Measurements from ENCODE around the gene MTFR1L. TPM values are rescaled to one million over a fixed set of nuclear protein-coding genes. Genes with fewer than 3 reads are reported as not detected.
"Not testable (repeated sequence)": the region's sequence is repeated elsewhere in the genome, so short reads cannot be mapped to it uniquely, and the experiment has no call there.

Gene MTFR1L
- polyA plus RNA-seq, 4 donors, result 68.7 to 117 (median 89.4) TPM

- DNase-seq (ENCODE audit: low read depth in 4 of 4, low spot score in 3 of 4), result no peak
These were observed 1.3 kb downstream of the MTFR1L start for GRCh38 chr1:25821112-25821476.

DNA sequence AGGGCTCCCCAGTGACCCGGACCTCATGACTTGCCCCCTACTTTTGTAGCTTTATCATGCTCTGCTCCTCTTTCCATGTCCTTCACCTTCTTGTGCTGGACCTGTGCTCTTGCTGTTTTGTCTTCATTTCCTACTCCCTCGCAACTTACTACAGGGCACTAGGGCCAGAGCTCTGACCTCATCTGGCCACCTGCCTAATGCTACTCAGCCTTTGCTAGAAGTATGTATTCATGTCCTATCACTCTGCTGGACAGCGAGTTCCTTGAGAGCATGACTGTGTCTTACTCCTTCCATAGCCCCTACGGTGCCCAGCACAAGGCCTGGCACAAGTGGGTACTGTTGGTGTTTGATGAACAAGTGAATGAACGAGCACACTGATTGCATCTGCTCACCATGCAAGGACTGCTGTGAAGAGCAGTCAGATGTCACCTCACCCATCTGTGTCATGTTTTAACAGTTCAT is 1.9 kb downstream of the MTFR1L start:
- no peak for DNase-seq (ENCODE audit: low read depth in 4 of 4, low spot score in 3 of 4)

GRCh38 chr1:25825605-25826004 is 5.9 kb downstream of the MTFR1L start:
- DNase-seq (ENCODE audit: low read depth in 4 of 4, low spot score in 3 of 4), result no peak

- DNase-seq (ENCODE audit: low read depth in 4 of 4, low spot score in 3 of 4), result no peak
These were observed 6.8 kb downstream of the MTFR1L start for GRCh38 chr1:25826571-25826970.

DNA sequence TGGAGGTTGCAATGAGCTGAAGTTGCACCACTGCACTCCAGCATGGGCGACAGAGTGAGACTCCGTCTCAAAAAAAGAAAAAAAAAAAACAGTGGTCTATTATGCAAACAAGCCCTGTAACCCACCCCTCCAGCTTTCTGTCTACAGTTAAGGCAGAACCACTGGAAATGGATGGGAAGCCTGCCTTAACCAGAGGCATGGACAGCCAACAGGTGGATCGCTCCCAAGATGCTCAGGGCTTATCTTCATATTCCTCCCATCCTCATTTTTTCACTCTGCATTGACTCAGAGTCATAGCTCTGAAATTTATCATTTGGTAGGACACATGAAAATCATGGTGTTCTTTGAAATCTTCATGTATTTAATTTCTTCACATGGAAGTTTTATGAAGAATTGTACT is 8.7 kb downstream of the MTFR1L start:
- DNase-seq (ENCODE audit: low read depth in 4 of 4, low spot score in 3 of 4), result no peak

GRCh38 chr1:25829046-25829445 is 9.3 kb downstream of the MTFR1L start:
- DNase-seq (ENCODE audit: low read depth in 4 of 4, low spot score in 3 of 4), result no peak

GRCh38 chr1:25831569-25832196 is 11.9 kb downstream of the MTFR1L start:
- DNase-seq (ENCODE audit: low read depth in 4 of 4, low spot score in 3 of 4), result no peak

DNA sequence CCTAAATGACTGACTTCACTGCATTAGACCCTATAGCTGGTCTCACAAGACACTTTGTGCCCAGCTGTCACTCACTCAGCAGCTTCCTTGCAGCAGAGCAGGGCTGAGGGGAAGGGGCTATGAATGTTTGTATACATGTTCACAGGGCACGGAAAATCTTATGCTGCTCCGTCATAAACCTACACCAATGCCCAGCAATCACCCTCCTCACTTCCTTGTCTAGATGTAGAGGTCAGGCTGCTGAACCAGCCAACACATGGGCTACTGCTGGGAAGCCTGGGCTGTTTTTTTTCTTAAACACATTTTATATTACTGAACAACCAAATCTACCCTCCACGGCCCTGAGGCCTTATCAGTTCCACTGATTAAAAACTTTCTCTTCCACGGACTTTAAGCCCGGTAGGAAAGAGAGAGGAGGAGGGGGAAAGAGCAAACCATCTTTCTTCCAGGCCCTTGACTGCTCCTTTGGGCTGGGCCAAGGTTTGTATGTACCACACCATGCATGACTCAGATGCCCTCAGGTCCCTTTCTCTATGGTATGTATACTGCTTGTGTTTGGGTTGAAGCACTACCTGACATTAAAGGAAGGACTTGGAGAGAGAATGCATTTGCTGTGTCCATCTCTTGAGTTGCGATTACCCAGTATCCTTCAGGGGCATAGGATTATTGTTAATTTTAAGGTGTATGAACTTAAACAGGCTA is 12.7 kb downstream of the MTFR1L start:
- DNase-seq (ENCODE audit: low read depth in 4 of 4, low spot score in 3 of 4), result no peak

GRCh38 chr1:25833158-25833557 is 13.4 kb downstream of the MTFR1L start:
- no peak for DNase-seq (ENCODE audit: low read depth in 4 of 4, low spot score in 3 of 4)

GRCh38 chr1:25834894-25835293 is 15.1 kb downstream of the MTFR1L start:
- DNase-seq (ENCODE audit: low read depth in 4 of 4, low spot score in 3 of 4), result no peak

DNA sequence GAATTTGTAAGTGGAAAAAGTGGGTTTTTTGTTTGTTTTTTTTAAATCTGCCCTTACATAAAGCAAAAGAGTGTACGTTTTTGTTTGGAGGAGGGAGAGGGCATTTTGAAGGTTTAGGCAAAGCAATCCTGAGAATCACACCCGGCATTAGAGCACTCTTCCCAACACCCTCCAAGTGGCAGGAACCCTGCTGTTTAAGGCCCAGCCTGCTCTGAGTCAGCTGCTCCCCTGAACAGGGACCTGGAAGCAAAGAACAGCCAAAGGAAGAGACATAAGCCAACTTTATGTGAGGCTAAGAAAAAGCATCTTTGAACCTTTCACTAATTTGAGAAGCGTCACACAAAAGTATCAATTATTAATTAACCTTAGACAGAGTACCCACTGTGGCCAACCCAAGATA is 16.9 kb downstream of the MTFR1L start:
- DNase-seq (ENCODE audit: low read depth in 4 of 4, low spot score in 3 of 4), result no peak

DNA sequence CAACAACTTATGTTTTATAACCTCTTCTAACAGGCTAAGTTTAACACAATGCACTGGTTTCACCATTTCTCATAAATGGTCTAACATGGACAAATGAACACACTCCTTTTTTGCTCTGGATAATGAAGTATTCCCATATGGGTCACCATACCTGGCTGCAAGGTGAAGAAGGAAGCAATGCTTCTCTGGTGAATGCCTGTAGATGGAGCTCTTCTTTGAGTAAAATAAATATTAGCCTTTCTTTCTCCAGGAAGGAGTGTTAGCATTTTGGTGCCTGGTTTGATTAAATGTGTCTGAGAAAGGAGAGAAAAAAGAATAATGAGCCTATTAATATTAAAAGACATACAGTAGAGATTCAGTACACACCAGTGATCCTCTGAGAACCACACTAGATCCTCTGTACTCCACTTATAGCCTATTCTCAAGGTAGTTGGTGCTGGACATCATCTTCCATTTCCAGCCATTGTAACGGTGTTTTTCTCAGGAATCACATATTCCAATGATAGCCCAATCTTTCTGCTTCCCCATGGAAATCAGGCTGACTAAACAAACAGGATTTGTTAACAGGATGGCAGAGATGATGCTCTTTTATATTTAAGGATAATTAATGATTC is 17.6 kb downstream of the MTFR1L start:
- no peak for DNase-seq (ENCODE audit: low read depth in 4 of 4, low spot score in 3 of 4)

GRCh38 chr1:25839808-25840207 is 20.1 kb downstream of the MTFR1L start:
- DNase-seq (ENCODE audit: low read depth in 4 of 4, low spot score in 3 of 4), result not testable (repeated sequence)

DNA sequence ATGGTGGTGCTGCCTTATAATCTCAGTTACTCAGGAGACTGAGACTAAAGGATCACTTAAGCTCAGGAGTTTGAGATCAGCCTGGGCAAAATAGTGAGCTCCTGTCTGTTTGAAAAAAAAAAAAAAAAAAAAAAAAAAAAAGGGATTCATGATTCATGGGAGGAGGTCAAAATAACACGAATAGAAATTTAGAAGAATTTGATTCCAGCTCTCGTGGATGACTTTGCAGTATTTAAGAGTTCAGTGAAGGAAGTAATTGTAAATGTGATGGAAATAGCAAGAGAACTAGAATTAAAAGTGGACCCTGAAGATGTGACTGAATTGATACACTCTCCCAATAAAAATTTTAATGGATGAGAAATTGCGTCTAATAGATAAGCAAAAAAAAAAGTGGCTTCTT is 23.7 kb downstream of the MTFR1L start:
- DNase-seq (ENCODE audit: low read depth in 4 of 4, low spot score in 3 of 4), result no peak

GRCh38 chr1:25844536-25845337 is 25.0 kb downstream of the MTFR1L start:
- no peak for DNase-seq (ENCODE audit: low read depth in 4 of 4, low spot score in 3 of 4)

- DNase-seq (ENCODE audit: low read depth in 4 of 4, low spot score in 3 of 4), result no peak
These were observed 25.9 kb downstream of the MTFR1L start for GRCh38 chr1:25845664-25846063.

GRCh38 chr1:25847929-25848328 is 28.2 kb downstream of the MTFR1L start:
- DNase-seq (ENCODE audit: low read depth in 4 of 4, low spot score in 3 of 4), result no peak

DNA sequence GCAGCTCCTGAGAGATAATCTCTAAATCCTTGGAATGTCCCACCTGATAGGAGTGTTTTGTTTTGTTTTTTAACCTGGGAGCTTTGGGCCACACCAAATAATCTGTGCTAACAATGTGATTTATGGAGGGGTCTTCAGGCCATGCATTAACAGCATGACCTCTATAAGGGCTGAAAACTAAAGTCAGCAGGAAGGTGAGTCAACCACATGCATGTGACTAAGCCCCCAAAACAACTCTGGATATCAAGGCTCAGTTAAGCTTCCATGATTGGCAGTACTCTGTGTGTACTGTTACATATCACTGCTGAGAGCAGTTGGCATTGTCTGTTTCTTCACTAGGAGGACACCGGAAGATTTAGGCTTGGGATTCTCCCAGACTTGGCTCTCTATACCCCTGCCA is 28.8 kb downstream of the MTFR1L start:
- no peak for DNase-seq (ENCODE audit: low read depth in 4 of 4, low spot score in 3 of 4)

DNA sequence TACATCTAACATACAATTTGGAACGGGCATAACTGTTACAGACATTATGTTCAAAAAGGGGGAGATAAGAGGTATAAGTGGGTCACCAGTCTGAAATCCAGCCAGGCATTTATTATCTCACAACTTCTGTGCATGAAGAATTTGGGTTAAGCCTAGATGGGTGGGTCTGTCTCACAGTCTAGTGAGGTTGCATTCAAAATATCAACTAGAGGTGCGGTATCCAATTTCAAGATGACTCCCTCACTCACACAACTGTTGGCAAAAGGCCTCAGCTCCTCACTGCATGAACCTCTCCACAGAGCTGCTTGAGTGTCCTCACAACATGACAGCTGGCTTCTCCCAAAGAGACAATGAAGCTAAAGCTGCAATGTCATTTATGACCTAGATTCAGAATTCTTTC is 34.8 kb downstream of the MTFR1L start:
- DNase-seq (ENCODE audit: low read depth in 4 of 4, low spot score in 3 of 4), result no peak

DNA sequence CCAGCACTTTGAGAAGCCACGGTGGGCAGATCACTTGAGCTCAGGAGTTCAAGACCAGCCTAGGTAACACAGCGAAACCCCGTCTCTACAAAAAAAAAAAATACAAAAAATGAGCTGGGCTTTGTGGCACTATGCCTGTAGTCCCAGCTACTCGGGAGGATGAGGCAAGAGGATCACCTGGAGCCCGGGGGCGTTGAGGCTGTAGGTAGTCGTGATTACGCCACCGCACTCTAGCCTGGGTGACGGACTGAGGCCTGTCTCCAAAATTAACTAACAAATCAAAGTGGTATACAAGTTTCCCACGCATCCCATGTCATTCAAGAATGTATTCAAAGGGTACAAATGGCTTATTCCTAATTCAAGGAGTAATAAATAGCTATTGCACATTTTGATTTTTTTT is 37.1 kb downstream of the MTFR1L start:
- DNase-seq (ENCODE audit: low read depth in 4 of 4, low spot score in 3 of 4), result no peak

DNA sequence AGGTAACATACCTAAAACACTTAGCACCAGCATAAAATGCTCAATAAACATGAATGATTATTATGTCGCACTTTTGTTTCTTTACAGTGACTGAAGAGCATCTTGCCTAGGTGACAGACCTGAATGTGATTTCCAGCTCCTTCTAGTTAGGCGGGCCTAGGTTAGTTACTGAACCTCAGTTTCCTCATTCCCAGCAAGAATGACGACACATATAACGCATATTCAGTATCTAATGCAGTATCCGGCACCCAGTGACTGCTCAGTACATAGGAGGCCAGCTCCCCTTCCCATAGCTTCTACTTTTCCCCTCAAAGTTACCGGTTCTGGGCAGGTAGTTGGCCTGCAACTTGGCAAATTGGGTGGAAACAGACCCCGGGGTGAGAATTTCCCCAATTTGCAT is 38.7 kb downstream of the MTFR1L start:
- no peak for DNase-seq (ENCODE audit: low read depth in 4 of 4, low spot score in 3 of 4)

Data from left renal pelvis (tissue), 4 donors.